HuH-7 (cell line): ENCODE data around the gene GMPS.
A peak's percentile ranks its signal among the peaks of the same experiment; 100 is the strongest.
"Not testable (repeated sequence)": the region's sequence is repeated elsewhere in the genome, so short reads cannot be mapped to it uniquely, and the experiment has no call there.

Source experiments
- DNase-seq: peaks from one replicate; pipeline ENCODE4 v3.0.0; 2011; ENCODE audit warnings: low spot score

The GMPS gene

GRCh38 chr3:155872904-155873646, 2.6 kb downstream of the GMPS start:
- DNase-seq: no peak

GRCh38 chr3:155876037-155876436, 5.6 kb downstream of the GMPS start:
- no peak for DNase-seq

- DNase-seq: no peak
These were observed 6.1 kb downstream of the GMPS start for GRCh38 chr3:155876503-155876902.

- DNase-seq: no peak
These were observed 9.8 kb downstream of the GMPS start for GRCh38 chr3:155880286-155880685.

- no peak for DNase-seq
These were observed 13.8 kb downstream of the GMPS start for GRCh38 chr3:155884292-155884691.

- DNase-seq: no peak
These were observed 14.8 kb downstream of the GMPS start for GRCh38 chr3:155885292-155885691.

GRCh38 chr3:155886348-155886747, 15.9 kb downstream of the GMPS start:
- DNase-seq: not testable (repeated sequence)

- DNase-seq: no peak
These were observed 16.5 kb downstream of the GMPS start for GRCh38 chr3:155886915-155887314.

- DNase-seq: no peak
These were observed 18.8 kb downstream of the GMPS start for GRCh38 chr3:155889212-155889611.

GRCh38 chr3:155889952-155890351, 19.5 kb downstream of the GMPS start:
- no peak for DNase-seq

GRCh38 chr3:155890671-155891190, 20.3 kb downstream of the GMPS start:
- peak; percentile 8 for DNase-seq

GRCh38 chr3:155891321-155891720, 20.9 kb downstream of the GMPS start:
- DNase-seq: no peak

GRCh38 chr3:155895379-155895900, 25.0 kb downstream of the GMPS start:
- DNase-seq: no peak

- DNase-seq: no peak
These were observed 36.5 kb downstream of the GMPS start for GRCh38 chr3:155906900-155907299.

GRCh38 chr3:155908086-155908485, 37.6 kb downstream of the GMPS start:
- DNase-seq: no peak

- DNase-seq: no peak
These were observed 38.2 kb downstream of the GMPS start for GRCh38 chr3:155908605-155909004.

- DNase-seq: no peak
These were observed 41.6 kb downstream of the GMPS start for GRCh38 chr3:155912090-155912489.

GRCh38 chr3:155912579-155913190, 42.2 kb downstream of the GMPS start:
- DNase-seq: no peak

- DNase-seq: no peak
These were observed 47.3 kb downstream of the GMPS start for GRCh38 chr3:155917781-155918180.

GRCh38 chr3:155919728-155920127, 49.3 kb downstream of the GMPS start:
- no peak for DNase-seq

- no peak for DNase-seq
These were observed 51.0 kb downstream of the GMPS start for GRCh38 chr3:155921486-155921885.

GRCh38 chr3:155934230-155934629, 63.8 kb downstream of the GMPS start:
- no peak for DNase-seq

- DNase-seq: no peak
These were observed 68.0 kb downstream of the GMPS start for GRCh38 chr3:155938409-155938808.
